Measurements from ENCODE around the gene EFCAB12.

GRCh38 chr3:129404130-129404529 is 24.3 kb downstream of the EFCAB12 start:
- TF ChIP-seq CTCF (IDR thresholded peaks at IDR 0.05 in 4 of 5, conservative IDR thresholded peaks at IDR 0.05 in 1 of 5), result no peak
- TF ChIP-seq POLR2A (IDR thresholded peaks at IDR 0.05), result no peak

Measured in gastrocnemius medialis (tissue), 4 donors.